Activated CD4-positive, alpha-beta memory T cell treated with anti-CD3 and anti-CD28 coated beads, Interleukin-2, amount 10 ng/mL, durations not matched to agents 7 days and 5 days (primary cell): ENCODE measurements around the gene FIGNL2. TPM values are rescaled to one million over a fixed set of nuclear protein-coding genes. Genes with fewer than 3 reads are reported as not detected.

ENCODE experiments used
- CTCF ChIA-PET: fragments of 350-600 bp; sonication (Branson Sonifier 250); formaldehyde crosslinking; loops from one replicate; lab custom pipeline; 2021; ENCODE audit warnings: antibody characterized with exemption, inconsistent platforms; lab: Charles Lee
- POLR2A ChIA-PET: fragments of 350-600 bp; sonication (Branson Sonifier 250); formaldehyde crosslinking; loops from one replicate; lab custom pipeline; 2021; ENCODE audit warnings: antibody characterized with exemption; lab: Charles Lee
- DNase-seq: peaks from one replicate; pipeline ENCODE4 v3.0.0-alpha.2; 2020
- H3K27ac Mint-ChIP-seq: one replicate; pipeline ENCODE4 v1.8.0; 2021; ENCODE audit warnings: mild to moderate bottlenecking, mixed read lengths
- H3K27me3 Mint-ChIP-seq: one replicate; pipeline ENCODE4 v1.8.0; 2021; ENCODE audit warnings: mixed read lengths
- H3K36me3 Mint-ChIP-seq: one replicate; pipeline ENCODE4 v1.8.0; 2021; ENCODE audit warnings: low read depth, mixed read lengths
- H3K4me1 Mint-ChIP-seq: one replicate; pipeline ENCODE4 v1.8.0; 2021; ENCODE audit warnings: mixed read lengths
- H3K4me3 Mint-ChIP-seq: one replicate; pipeline ENCODE4 v1.8.0; 2021; ENCODE audit warnings: mild to moderate bottlenecking, mixed read lengths
- H3K9me3 Mint-ChIP-seq: one replicate; pipeline ENCODE4 v1.8.0; 2021; ENCODE audit warnings: mixed read lengths
- total RNA-seq, 2 experiments: library from RNA; stranded (reverse); gene quantifications; one replicate each; pipeline ENCODE4 v1.2.3, GENCODE V29; 2021

Gene FIGNL2
- total RNA-seq, 2 experiments from 2014 or later, result 0.23 to 0.33 TPM

- H3K27ac Mint-ChIP-seq, result no peak overlapping the region
- no peaks in the 10 kb centered on the region for H3K36me3 Mint-ChIP-seq
- CTCF ChIA-PET, result interaction anchor here (1.0 kb wide), 1 partner anchor 40 kb away, joined by 3 read pairs; no protein-coding TSS in a partner anchor
- POLR2A ChIA-PET, result no interaction called here
- peaks cover 65% of the 10 kb centered on the region for H3K27me3 Mint-ChIP-seq
- no peak overlapping the region for H3K4me3 Mint-ChIP-seq
- H3K9me3 Mint-ChIP-seq, result no peaks in the 10 kb centered on the region
- H3K4me1 Mint-ChIP-seq, result peaks cover 1% of the 10 kb centered on the region
- DNase-seq, result no peak
Observed at GRCh38 chr12:51863933-51864832, 15.7 kb upstream of the FIGNL2 start.

- H3K27ac Mint-ChIP-seq, result no peak overlapping the region
- POLR2A ChIA-PET, result no interaction called here
- H3K4me3 Mint-ChIP-seq, result no peak overlapping the region
- CTCF ChIA-PET, result no interaction called here
- H3K4me1 Mint-ChIP-seq, result peaks cover 1% of the 10 kb centered on the region
- no peaks in the 10 kb centered on the region for H3K36me3 Mint-ChIP-seq
- H3K9me3 Mint-ChIP-seq, result no peaks in the 10 kb centered on the region
- no peak for DNase-seq
- H3K27me3 Mint-ChIP-seq, result peaks cover 59% of the 10 kb centered on the region
Observed at GRCh38 chr12:51863363-51863932, 14.9 kb upstream of the FIGNL2 start.

DNA sequence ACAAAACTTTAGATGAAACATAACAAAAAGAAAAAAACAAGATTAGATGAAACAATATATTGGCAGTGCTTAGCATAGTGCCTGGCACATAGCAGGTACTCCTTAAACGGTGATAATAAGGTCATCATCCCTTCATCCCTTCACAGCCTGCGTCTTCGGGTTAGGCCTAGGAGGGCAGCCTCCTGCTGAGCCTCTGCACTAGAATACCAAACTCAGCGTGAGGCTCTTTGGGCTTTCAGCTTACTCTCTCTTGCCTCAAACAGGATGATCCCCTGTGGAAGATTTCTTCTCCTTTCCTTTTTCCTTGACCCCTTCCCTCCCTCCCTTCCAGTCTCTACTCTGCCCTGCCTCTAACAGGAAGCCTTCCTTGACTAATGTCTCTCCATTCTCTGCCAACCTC lies 14.4 kb upstream of the FIGNL2 start:
- no peak for DNase-seq
- no peak overlapping the region for H3K27ac Mint-ChIP-seq
- H3K27me3 Mint-ChIP-seq, result peaks cover 54% of the 10 kb centered on the region
- no peaks in the 10 kb centered on the region for H3K36me3 Mint-ChIP-seq
- no peak overlapping the region for H3K4me3 Mint-ChIP-seq
- ChIA-PET CTCF (interaction anchor here (1.2 kb wide), 1 partner anchor 13 kb away, joined by 3 read pairs; no protein-coding TSS in a partner anchor), POLR2A (interaction anchor here (0.6 kb wide), 1 partner anchor 1124 kb away, joined by 3 read pairs; no protein-coding TSS in a partner anchor)
- H3K4me1 Mint-ChIP-seq, result peaks cover 1% of the 10 kb centered on the region
- no peaks in the 10 kb centered on the region for H3K9me3 Mint-ChIP-seq

DNA sequence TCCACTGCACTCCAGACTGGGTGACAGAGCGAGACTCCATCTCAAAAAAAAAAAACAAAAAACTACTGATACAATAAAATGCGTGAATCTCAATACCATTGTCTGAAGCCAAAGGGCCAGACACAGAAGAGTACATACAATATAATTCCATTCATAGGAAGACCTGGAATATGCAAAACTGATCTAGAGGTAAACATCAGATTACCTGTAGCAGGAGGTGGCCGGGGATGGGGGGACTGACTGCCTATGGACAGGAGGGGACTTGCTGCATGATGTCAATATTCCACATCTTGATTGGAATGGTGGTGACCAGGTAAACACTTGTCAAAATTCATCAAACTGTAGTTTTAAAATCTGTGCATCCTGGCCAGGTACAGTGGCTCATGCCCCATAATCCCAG lies 12.5 kb upstream of the FIGNL2 start:
- H3K36me3 Mint-ChIP-seq, result no peaks in the 10 kb centered on the region
- H3K27ac Mint-ChIP-seq, result no peak overlapping the region
- CTCF ChIA-PET, result interaction anchor here (0.6 kb wide), 1 partner anchor 25 kb away, joined by 3 read pairs; no protein-coding TSS in a partner anchor
- no peak overlapping the region for H3K4me3 Mint-ChIP-seq
- peaks cover 1% of the 10 kb centered on the region for H3K4me1 Mint-ChIP-seq
- peaks cover 48% of the 10 kb centered on the region for H3K27me3 Mint-ChIP-seq
- DNase-seq, result no peak
- H3K9me3 Mint-ChIP-seq, result no peaks in the 10 kb centered on the region
- POLR2A ChIA-PET, result no interaction called here

- DNase-seq, result no peak
- Mint-ChIP-seq H3K27me3 (peaks cover 32% of the 10 kb centered on the region), H3K27ac (no peak overlapping the region), H3K4me1 (peaks cover 22% of the 10 kb centered on the region), H3K4me3 (no peak overlapping the region), H3K36me3 (no peaks in the 10 kb centered on the region), H3K9me3 (no peaks in the 10 kb centered on the region)
- ChIA-PET CTCF (interaction anchor here (0.6 kb wide), 1 partner anchor 12 kb away, joined by 3 read pairs; no protein-coding TSS in a partner anchor), POLR2A (no interaction called here)
Observed at GRCh38 chr12:51855586-51856428, 7.3 kb upstream of the FIGNL2 start.

DNA sequence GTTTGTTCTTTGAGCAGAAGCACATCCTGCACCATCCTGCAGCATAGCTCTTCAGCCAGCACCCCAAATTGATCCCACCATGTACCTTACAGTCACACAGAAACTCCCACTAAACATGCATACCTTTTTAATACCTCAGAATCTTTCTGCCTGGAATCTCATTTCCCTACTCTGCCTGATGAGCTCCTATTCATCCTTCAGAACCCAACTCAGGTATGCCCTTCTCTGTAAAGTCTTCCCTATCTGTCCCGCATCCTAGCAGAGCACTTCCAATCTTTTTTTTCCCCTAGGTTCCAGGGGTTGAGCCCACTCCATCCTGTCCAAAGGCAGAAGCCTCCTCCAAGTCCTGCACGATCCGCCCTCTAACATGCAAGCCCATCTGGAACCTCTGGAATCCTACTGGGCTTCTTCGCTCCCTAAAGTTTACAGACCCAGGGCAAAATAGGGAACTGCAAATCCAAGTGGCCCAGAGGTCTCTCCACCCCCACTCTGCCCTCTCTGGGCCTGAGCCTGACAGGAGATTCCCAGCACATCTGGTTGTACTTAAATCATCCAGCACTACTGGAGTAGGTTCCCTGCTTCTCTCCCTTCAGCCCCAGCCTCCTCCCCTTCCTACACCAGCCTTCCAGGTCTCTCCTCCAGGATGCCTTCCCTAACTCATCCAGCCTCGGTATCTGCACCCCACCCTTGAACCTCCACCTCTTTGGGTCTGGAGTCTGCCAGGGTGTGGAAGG lies 4.1 kb upstream of the FIGNL2 start:
- CTCF ChIA-PET, result interaction anchor here (0.9 to 1.1 kb wide), 2 partner anchors 23 to 33 kb away, joined by 3 to 5 read pairs; no protein-coding TSS in a partner anchor
- no peak overlapping the region for H3K4me3 Mint-ChIP-seq

DNA sequence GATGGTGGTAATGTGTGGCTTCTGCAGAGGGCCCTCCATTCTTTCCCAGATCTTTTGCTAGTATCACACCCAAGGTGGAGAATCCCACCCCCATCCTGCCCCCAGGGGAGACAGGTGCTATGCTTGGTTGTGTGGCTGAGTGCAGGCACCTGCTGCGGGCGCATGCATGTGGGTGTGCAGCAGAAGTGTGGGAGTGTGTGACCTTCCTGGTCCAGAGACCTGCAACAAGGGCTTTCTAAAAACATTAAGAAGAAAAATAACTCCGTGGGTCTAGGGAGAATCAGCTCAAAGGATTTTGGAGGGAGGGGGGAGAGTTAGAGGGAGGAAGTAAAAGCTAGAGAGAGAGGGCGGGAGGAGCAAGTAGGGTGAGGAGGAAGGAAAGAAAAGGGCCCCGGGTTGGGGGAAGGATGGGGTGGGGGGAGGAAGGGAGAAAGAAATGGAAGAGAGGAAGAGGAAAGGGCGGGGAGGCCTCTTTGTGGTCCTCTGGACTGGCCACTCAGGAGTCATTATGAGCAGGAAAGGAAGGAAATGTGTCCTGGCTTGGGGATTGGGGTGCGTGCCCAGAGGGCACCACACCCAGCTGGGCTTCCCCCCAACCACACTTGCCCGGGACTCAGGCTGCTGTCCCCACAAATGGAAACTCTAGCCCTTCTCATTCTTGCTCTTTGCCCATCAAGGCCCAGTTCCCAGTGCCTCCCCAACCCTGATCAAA lies 3.1 kb upstream of the FIGNL2 start:
- Mint-ChIP-seq H3K27me3 (peaks cover 44% of the 10 kb centered on the region), H3K27ac (no peak overlapping the region), H3K9me3 (no peaks in the 10 kb centered on the region), H3K4me3 (no peak overlapping the region), H3K4me1 (peaks cover 27% of the 10 kb centered on the region), H3K36me3 (no peaks in the 10 kb centered on the region)
- no peak for DNase-seq
- ChIA-PET POLR2A (no interaction called here), CTCF (interaction anchor here (0.6 to 1.1 kb wide), 5 partner anchors 24 to 874 kb away, joined by 3 to 5 read pairs (median 3); no protein-coding TSS in a partner anchor)

More for the DNA sequence above, 4.1 kb upstream of the FIGNL2 start:
- Mint-ChIP-seq H3K36me3 (no peaks in the 10 kb centered on the region), H3K9me3 (no peaks in the 10 kb centered on the region), H3K4me1 (peaks cover 25% of the 10 kb centered on the region), H3K27ac (no peak overlapping the region), H3K27me3 (peaks cover 40% of the 10 kb centered on the region)
- POLR2A ChIA-PET, result no interaction called here
- no peak for DNase-seq

DNA sequence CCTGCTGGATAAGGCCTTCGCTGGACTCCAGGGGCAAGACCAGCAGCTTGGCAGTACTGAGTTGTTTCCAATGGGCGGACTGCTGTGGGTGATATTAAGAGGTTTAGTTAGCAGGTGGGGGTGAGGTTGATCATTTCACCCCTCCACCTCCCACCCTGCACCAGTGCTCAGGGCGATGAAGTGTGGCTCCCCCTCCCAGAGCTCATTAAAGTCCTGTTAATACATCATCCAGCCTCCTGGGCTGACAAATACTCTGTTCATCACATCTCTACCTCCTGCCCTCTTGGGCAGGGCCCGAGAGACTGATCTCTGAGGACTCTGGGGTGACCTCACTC lies 2.4 kb upstream of the FIGNL2 start:
- CTCF ChIA-PET, result no interaction called here
- Mint-ChIP-seq H3K9me3 (no peaks in the 10 kb centered on the region), H3K36me3 (no peaks in the 10 kb centered on the region), H3K27ac (no peak overlapping the region), H3K4me1 (peaks cover 30% of the 10 kb centered on the region), H3K4me3 (no peak overlapping the region), H3K27me3 (peaks cover 45% of the 10 kb centered on the region)
- POLR2A ChIA-PET, result no interaction called here
- no peak for DNase-seq

- Mint-ChIP-seq H3K9me3 (no peaks in the 10 kb centered on the region), H3K4me3 (no peak overlapping the region), H3K27ac (no peak overlapping the region), H3K27me3 (peaks cover 51% of the 10 kb centered on the region), H3K4me1 (peaks cover 30% of the 10 kb centered on the region), H3K36me3 (no peaks in the 10 kb centered on the region)
- DNase-seq, result no peak
- POLR2A ChIA-PET, result no interaction called here
- CTCF ChIA-PET, result no interaction called here
Observed at GRCh38 chr12:51850081-51850964, 1.8 kb upstream of the FIGNL2 start.

- CTCF ChIA-PET, result no interaction called here
Observed at GRCh38 chr12:51848841-51849735, 570 bp upstream of the FIGNL2 start.

More at GRCh38 chr12:51848841-51849735, 570 bp upstream of the FIGNL2 start:
- H3K27ac Mint-ChIP-seq, result no peak overlapping the region
- H3K36me3 Mint-ChIP-seq, result no peaks in the 10 kb centered on the region
- H3K4me3 Mint-ChIP-seq, result no peak overlapping the region
- POLR2A ChIA-PET, result no interaction called here
- no peak for DNase-seq
- H3K9me3 Mint-ChIP-seq, result no peaks in the 10 kb centered on the region
- peaks cover 30% of the 10 kb centered on the region for H3K4me1 Mint-ChIP-seq
- H3K27me3 Mint-ChIP-seq, result peaks cover 61% of the 10 kb centered on the region
